Left ventricle myocardium inferior (tissue), 1 donor: ENCODE measurements around the gene TEAD2. TPM values are rescaled to one million over a fixed set of nuclear protein-coding genes. Genes with fewer than 3 reads are reported as not detected.
A peak's percentile ranks its signal among the peaks of the same experiment; 100 is the strongest.

Experiments used
- DNase-seq: peaks from one replicate; pipeline ENCODE4 v3.0.0-alpha.2; 2020
- H3K27ac ChIP-seq: fragments of 200-600 bp; replicated peaks from 2 replicates; pipeline ENCODE4 v1.8.0; 2021
- H3K27me3 ChIP-seq: fragments of 200-600 bp; 2 replicates; pipeline ENCODE4 v1.8.0; 2021; ENCODE audit warnings: low read depth
- H3K36me3 ChIP-seq: fragments of 200-600 bp; 2 replicates; pipeline ENCODE4 v1.8.0; 2021
- H3K4me1 ChIP-seq: fragments of 200-600 bp; 2 replicates; pipeline ENCODE4 v1.8.0; 2021
- H3K4me3 ChIP-seq: fragments of 200-600 bp; 2 replicates; pipeline ENCODE4 v1.8.0; 2021; ENCODE audit warnings: mild to moderate bottlenecking, moderate library complexity
- H3K9me3 ChIP-seq: fragments of 200-600 bp; replicated peaks from 2 replicates; pipeline ENCODE4 v1.8.0; 2021
- intact Hi-C: fragments of 100-400 bp; cut with micrococcal nuclease; formaldehyde crosslinking; loops from one replicate; pipeline ENCODE4 v1.11.0; 2022
- total RNA-seq: library from RNA; stranded (reverse); fragmentation: NEBNext Ultra II Directional; extraction: Animal tissue kit (Norgen Biotek cat#: 25700); gene quantifications from one replicate; pipeline ENCODE4 v1.2.1, GENCODE V29; 2021
- TF ChIP-seq, protein P1 (sequence below): fragments of 200-600 bp; IDR thresholded peaks from 2 replicates; pipeline ENCODE4 v1.8.0; 2021; ENCODE audit warnings: antibody characterized with exemption, mild to moderate bottlenecking, borderline replicate concordance
- donor health status: DM: no; HTN: yes; CAD: no; lungs with severe emphysema.

The TEAD2 gene
- total RNA-seq, 1 donor from 2014 or later = 44.1 TPM

DNA sequence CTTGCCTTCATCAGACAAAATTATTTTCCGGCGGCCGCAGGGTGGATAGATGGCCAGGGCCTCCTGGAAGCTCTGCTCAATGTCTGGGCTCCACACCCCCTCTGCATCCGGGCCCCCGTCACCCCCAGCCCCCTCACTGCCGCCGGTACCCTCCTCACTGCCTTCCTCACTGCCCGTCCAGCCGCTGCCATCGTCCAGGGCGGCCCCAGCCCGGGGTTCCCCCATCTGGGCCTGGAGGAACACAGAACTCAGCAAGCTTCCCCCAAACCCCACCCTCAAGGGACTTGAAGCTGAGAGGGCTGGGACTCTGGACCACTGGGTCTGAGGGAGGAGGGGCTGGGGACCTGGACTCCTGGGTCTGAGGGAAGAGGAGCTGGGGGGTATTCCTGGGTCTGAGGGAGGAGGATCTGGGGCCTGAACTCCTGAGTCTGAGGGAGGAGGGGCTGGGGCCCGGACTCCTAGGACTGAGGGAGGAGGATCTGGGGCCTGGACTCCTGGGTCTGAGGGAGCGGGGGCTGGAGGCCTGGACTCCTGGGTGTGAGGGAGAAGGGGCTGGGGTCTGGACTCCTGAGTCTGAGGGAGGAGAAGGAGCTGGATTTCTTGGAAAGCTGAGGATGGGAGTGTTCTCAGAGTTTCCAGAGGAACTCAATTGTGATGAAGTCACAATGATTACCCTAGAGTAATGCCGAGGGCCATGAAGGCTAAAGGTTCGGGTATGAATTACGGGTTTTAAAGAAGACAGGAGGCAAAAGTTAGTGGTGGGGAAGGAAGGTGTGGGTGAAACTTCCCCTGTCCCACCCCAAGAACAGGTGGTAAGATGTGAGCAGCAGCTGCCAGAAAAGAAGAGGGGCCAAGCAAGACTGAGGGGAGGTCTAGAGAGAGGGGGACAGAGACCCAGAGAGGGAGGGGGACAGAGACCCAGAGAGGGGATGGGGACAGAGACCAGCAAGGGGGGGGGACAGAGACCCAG lies 2.1 kb downstream of the TEAD2 start:
- no peak overlapping the region for H3K4me3 ChIP-seq
- peaks cover 51% of the 10 kb centered on the region for H3K4me1 ChIP-seq
- TF ChIP-seq, protein P1, sequence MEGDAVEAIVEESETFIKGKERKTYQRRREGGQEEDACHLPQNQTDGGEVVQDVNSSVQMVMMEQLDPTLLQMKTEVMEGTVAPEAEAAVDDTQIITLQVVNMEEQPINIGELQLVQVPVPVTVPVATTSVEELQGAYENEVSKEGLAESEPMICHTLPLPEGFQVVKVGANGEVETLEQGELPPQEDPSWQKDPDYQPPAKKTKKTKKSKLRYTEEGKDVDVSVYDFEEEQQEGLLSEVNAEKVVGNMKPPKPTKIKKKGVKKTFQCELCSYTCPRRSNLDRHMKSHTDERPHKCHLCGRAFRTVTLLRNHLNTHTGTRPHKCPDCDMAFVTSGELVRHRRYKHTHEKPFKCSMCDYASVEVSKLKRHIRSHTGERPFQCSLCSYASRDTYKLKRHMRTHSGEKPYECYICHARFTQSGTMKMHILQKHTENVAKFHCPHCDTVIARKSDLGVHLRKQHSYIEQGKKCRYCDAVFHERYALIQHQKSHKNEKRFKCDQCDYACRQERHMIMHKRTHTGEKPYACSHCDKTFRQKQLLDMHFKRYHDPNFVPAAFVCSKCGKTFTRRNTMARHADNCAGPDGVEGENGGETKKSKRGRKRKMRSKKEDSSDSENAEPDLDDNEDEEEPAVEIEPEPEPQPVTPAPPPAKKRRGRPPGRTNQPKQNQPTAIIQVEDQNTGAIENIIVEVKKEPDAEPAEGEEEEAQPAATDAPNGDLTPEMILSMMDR = no peak
- H3K9me3 ChIP-seq = no peaks in the 10 kb centered on the region
- no peak for DNase-seq
- H3K27ac ChIP-seq = peak overlapping the region; percentile 23
- intact Hi-C loops = no loop called here
- peaks cover 32% of the 10 kb centered on the region for H3K36me3 ChIP-seq
- H3K27me3 ChIP-seq = no peaks in the 10 kb centered on the region

DNA sequence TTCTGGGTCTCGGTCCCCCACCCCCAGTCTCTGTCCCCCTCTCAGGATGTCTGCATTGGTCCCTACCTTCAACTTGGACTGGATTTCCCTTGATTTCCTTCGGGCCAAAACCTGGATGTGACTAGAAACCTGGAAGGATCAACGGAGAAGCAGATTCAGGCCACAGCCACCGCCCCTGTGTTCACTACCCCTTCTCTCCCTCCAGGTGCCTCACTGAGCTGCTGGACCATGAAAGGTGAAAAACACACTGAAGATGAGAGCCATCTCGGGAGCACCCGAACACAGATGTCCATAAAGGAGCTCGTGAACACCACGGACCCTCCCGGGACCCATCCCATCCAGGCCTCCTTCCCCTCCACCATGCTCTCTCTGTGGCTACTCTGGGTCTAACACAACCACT lies 5.0 kb downstream of the TEAD2 start:
- intact Hi-C loops = no loop called here
- Histone ChIP-seq H3K9me3 (no peaks in the 10 kb centered on the region), H3K4me1 (peaks cover 34% of the 10 kb centered on the region), H3K36me3 (peaks cover 61% of the 10 kb centered on the region), H3K27ac (peak overlapping the region; percentile 19), H3K27me3 (no peaks in the 10 kb centered on the region), H3K4me3 (no peak overlapping the region)
- DNase-seq = no peak
- TF ChIP-seq, protein P1 = no peak

DNA sequence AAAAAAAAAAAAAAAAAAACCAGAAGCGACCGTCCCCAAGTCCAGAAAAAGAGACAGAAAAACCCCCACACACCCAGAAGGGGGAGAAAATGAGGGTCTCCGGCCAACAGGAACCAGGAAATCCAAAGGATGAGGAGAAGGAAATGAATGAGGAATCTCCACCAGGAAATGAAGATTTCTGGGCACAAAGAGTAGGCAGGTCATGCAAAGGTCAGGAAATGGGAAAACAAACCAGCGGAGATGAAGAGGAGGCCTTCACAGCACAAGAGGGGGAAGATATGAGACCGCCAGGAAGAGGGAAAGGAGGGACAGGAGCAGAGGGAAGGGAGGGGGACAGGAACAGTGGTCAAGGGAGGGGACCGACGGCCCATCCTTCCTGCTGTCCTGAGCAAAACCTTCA lies 5.8 kb downstream of the TEAD2 start:
- Histone ChIP-seq H3K4me3 (peak overlapping the region; percentile 32), H3K9me3 (no peaks in the 10 kb centered on the region), H3K27ac (peak overlapping the region; percentile 70), H3K4me1 (peaks cover 28% of the 10 kb centered on the region), H3K36me3 (peaks cover 69% of the 10 kb centered on the region), H3K27me3 (no peaks in the 10 kb centered on the region)
- DNase-seq = no peak
- intact Hi-C loops = no loop called here
- TF ChIP-seq, protein P1 = no peak

DNA sequence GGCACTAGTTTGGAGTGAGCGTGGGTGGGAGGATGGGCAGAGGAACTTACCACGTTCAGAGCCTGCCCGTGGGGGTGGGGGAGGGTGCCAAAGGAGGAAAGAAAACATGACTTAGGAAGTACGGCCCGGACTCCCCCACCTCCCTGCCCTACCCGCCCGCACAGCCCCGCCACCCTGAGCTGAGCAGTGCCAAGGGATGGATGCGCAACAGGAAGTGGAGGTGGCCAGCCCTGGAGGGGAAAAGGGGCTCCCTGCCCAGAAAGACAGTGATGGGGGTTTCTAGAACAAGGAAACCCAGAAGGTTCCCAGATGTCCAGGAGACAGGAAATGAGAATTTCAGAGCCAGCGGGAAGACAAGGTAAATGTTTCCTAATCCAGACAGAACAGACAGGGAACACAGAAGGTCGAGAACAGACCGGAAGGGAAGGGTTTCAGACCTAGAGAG lies 6.3 kb downstream of the TEAD2 start:
- Histone ChIP-seq H3K27me3 (no peaks in the 10 kb centered on the region), H3K9me3 (no peaks in the 10 kb centered on the region), H3K36me3 (peaks cover 74% of the 10 kb centered on the region), H3K27ac (peak overlapping the region; percentile 70), H3K4me1 (peaks cover 25% of the 10 kb centered on the region), H3K4me3 (peak overlapping the region; percentile 32)
- intact Hi-C loops = no loop called here
- TF ChIP-seq, protein P1 = no peak
- peak; percentile 36 for DNase-seq

DNA sequence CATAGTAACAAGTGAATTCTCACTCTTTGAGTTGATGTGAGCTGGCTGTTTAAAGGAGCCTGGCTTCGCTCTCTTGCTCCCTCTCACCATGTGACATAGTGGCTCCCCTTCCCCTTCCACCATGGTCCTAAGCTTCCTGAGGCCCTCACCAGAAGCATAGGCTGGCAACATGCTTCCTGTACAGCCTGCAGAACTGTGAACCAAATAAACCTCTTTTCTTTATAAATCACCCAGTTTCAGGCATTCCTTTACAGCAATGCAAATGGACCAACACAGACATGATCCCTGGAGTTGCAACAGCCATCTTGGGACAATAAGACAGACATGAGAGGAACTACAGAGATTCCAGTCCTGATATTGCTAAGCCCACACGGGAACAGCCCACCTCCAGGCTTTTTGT lies 12.6 kb downstream of the TEAD2 start:
- Histone ChIP-seq H3K27me3 (no peaks in the 10 kb centered on the region), H3K4me3 (no peak overlapping the region), H3K36me3 (peaks cover 99% of the 10 kb centered on the region), H3K9me3 (no peaks in the 10 kb centered on the region), H3K4me1 (no peaks in the 10 kb centered on the region), H3K27ac (no peak overlapping the region)
- TF ChIP-seq, protein P1 = no peak
- intact Hi-C loops = no loop called here
- DNase-seq = no peak
